ENCODE data around the gene PLCXD1. TPM values are rescaled to one million over a fixed set of nuclear protein-coding genes. Genes with fewer than 3 reads are reported as not detected.
A peak's percentile ranks its signal among the peaks of the same experiment; 100 is the strongest.
"Not testable (repeated sequence)": the region's sequence is repeated elsewhere in the genome, so short reads cannot be mapped to it uniquely, and the experiment has no call there.

The PLCXD1 gene
- total and polyA plus RNA-seq, 5 donors from 2014 or later = 2.9 to 13.3 (median 4.6) TPM

GRCh38 chrX:258291-259040 lies 22.7 kb upstream of the PLCXD1 start:
- Histone ChIP-seq H3K9me3 (ENCODE audit: control insufficient read depth in 2 of 2, low read length in 2 of 2) (no peaks in the 10 kb centered on the region), H3K27ac (ENCODE audit: insufficient read depth, low read length, poor library complexity, severe bottlenecking) (no peak overlapping the region), H3K36me3 (ENCODE audit: control insufficient read depth, insufficient read depth, low read length) (no peaks in the 10 kb centered on the region), H3K4me3 (ENCODE audit: low read depth, low read length) (no peak overlapping the region), H3K27me3 (ENCODE audit: control insufficient read depth, insufficient read depth, low read length) (no peaks in the 10 kb centered on the region), H3K4me1 (ENCODE audit: control insufficient read depth, insufficient read depth, low read length, poor library complexity, severe bottlenecking) (no peaks in the 10 kb centered on the region)
- Mint-ChIP-seq H3K4me3 (no peak overlapping the region), H3K27ac (no peak overlapping the region), H3K36me3 (no peaks in the 10 kb centered on the region), H3K27me3 (no peaks in the 10 kb centered on the region), H3K4me1 (peaks cover 0 to 5% (median under 1%) of the 10 kb centered on the region in 4 donors), H3K9me3 (no peaks in the 10 kb centered on the region)
- no peak for DNase-seq
- ATAC-seq (ENCODE audit: low read depth in 2 of 2) = no peak

- Mint-ChIP-seq H3K9me3 (no peaks in the 10 kb centered on the region), H3K36me3 (no peaks in the 10 kb centered on the region), H3K4me1 (peaks cover 0 to 5% (median 0%) of the 10 kb centered on the region in 4 donors), H3K4me3 (peak overlapping the region in 1 of 4 donors; percentile 46), H3K27me3 (no peaks in the 10 kb centered on the region), H3K27ac (peak overlapping the region in 2 of 3 donors; percentile 64 to 78)
- Histone ChIP-seq H3K27ac (ENCODE audit: insufficient read depth, low read length, poor library complexity, severe bottlenecking) (no peak overlapping the region), H3K36me3 (ENCODE audit: control insufficient read depth, insufficient read depth, low read length) (no peaks in the 10 kb centered on the region), H3K4me1 (ENCODE audit: control insufficient read depth, insufficient read depth, low read length, poor library complexity, severe bottlenecking) (no peaks in the 10 kb centered on the region), H3K4me3 (ENCODE audit: low read depth, low read length) (no peak overlapping the region), H3K27me3 (ENCODE audit: control insufficient read depth, insufficient read depth, low read length) (no peaks in the 10 kb centered on the region), H3K9me3 (ENCODE audit: control insufficient read depth in 2 of 2, low read length in 2 of 2) (no peaks in the 10 kb centered on the region)
- DNase-seq (peak in 1 of 3 donors; percentile 58), ATAC-seq (ENCODE audit: low read depth in 2 of 2) (peak in 1 of 2 donors; percentile 59)
Measured at GRCh38 chrX:259692-260355, 21.4 kb upstream of the PLCXD1 start.

GRCh38 chrX:261167-261918 lies 19.8 kb upstream of the PLCXD1 start:
- Histone ChIP-seq H3K4me3 (ENCODE audit: low read depth, low read length) (no peak overlapping the region), H3K36me3 (ENCODE audit: control insufficient read depth, insufficient read depth, low read length) (no peaks in the 10 kb centered on the region), H3K27ac (ENCODE audit: insufficient read depth, low read length, poor library complexity, severe bottlenecking) (no peak overlapping the region), H3K9me3 (ENCODE audit: control insufficient read depth in 2 of 2, low read length in 2 of 2) (no peaks in the 10 kb centered on the region), H3K27me3 (ENCODE audit: control insufficient read depth, insufficient read depth, low read length) (no peaks in the 10 kb centered on the region), H3K4me1 (ENCODE audit: control insufficient read depth, insufficient read depth, low read length, poor library complexity, severe bottlenecking) (no peaks in the 10 kb centered on the region)
- Mint-ChIP-seq H3K4me1 (peaks cover 0 to 5% (median 0%) of the 10 kb centered on the region in 4 donors), H3K9me3 (no peaks in the 10 kb centered on the region), H3K4me3 (no peak overlapping the region), H3K36me3 (no peaks in the 10 kb centered on the region), H3K27ac (no peak overlapping the region), H3K27me3 (no peaks in the 10 kb centered on the region)
- DNase-seq (no peak), ATAC-seq (ENCODE audit: low read depth in 2 of 2) (no peak)

- no peak overlapping the region for H3K27ac Mint-ChIP-seq
- H3K27ac ChIP-seq (ENCODE audit: insufficient read depth, low read length, poor library complexity, severe bottlenecking) = no peak overlapping the region
- H3K36me3 Mint-ChIP-seq = no peaks in the 10 kb centered on the region
- DNase-seq (no peak), ATAC-seq (ENCODE audit: low read depth in 2 of 2) (no peak)
- no peaks in the 10 kb centered on the region for H3K9me3 Mint-ChIP-seq
- no peaks in the 10 kb centered on the region for H3K4me1 ChIP-seq (ENCODE audit: control insufficient read depth, insufficient read depth, low read length, poor library complexity, severe bottlenecking)
- peaks cover 0 to 5% (median 0%) of the 10 kb centered on the region in 4 donors for H3K4me1 Mint-ChIP-seq
- no peaks in the 10 kb centered on the region for H3K36me3 ChIP-seq (ENCODE audit: control insufficient read depth, insufficient read depth, low read length)
- no peaks in the 10 kb centered on the region for H3K27me3 ChIP-seq (ENCODE audit: control insufficient read depth, insufficient read depth, low read length)
- no peaks in the 10 kb centered on the region for H3K9me3 ChIP-seq (ENCODE audit: control insufficient read depth in 2 of 2, low read length in 2 of 2)
- no peak overlapping the region for H3K4me3 Mint-ChIP-seq
- no peak overlapping the region for H3K4me3 ChIP-seq (ENCODE audit: low read depth, low read length)
- no peaks in the 10 kb centered on the region for H3K27me3 Mint-ChIP-seq
Measured at GRCh38 chrX:261919-262352, 19.2 kb upstream of the PLCXD1 start.

GRCh38 chrX:262381-262909 lies 18.7 kb upstream of the PLCXD1 start:
- H3K27ac Mint-ChIP-seq = no peak overlapping the region
- Histone ChIP-seq H3K27me3 (ENCODE audit: control insufficient read depth, insufficient read depth, low read length) (no peaks in the 10 kb centered on the region), H3K4me3 (ENCODE audit: low read depth, low read length) (no peak overlapping the region), H3K27ac (ENCODE audit: insufficient read depth, low read length, poor library complexity, severe bottlenecking) (no peak overlapping the region), H3K36me3 (ENCODE audit: control insufficient read depth, insufficient read depth, low read length) (no peaks in the 10 kb centered on the region), H3K4me1 (ENCODE audit: control insufficient read depth, insufficient read depth, low read length, poor library complexity, severe bottlenecking) (no peaks in the 10 kb centered on the region), H3K9me3 (ENCODE audit: control insufficient read depth in 2 of 2, low read length in 2 of 2) (no peaks in the 10 kb centered on the region)
- peaks cover 0 to 5% (median 0%) of the 10 kb centered on the region in 4 donors for H3K4me1 Mint-ChIP-seq
- H3K9me3 Mint-ChIP-seq = no peaks in the 10 kb centered on the region
- no peaks in the 10 kb centered on the region for H3K27me3 Mint-ChIP-seq
- no peak for ATAC-seq (ENCODE audit: low read depth in 2 of 2)
- no peaks in the 10 kb centered on the region for H3K36me3 Mint-ChIP-seq
- DNase-seq = no peak
- no peak overlapping the region for H3K4me3 Mint-ChIP-seq

- H3K4me1 Mint-ChIP-seq; H3K4me3 ChIP-seq (ENCODE audit: low read depth, low read length); H3K27ac ChIP-seq (ENCODE audit: insufficient read depth, low read length, poor library complexity, severe bottlenecking); H3K9me3 Mint-ChIP-seq; H3K27me3 Mint-ChIP-seq; H3K27me3 ChIP-seq (ENCODE audit: control insufficient read depth, insufficient read depth, low read length); H3K27ac Mint-ChIP-seq; DNase-seq; H3K36me3 Mint-ChIP-seq; H3K4me1 ChIP-seq (ENCODE audit: control insufficient read depth, insufficient read depth, low read length, poor library complexity, severe bottlenecking); ATAC-seq (ENCODE audit: low read depth in 2 of 2); H3K4me3 Mint-ChIP-seq; H3K36me3 ChIP-seq (ENCODE audit: control insufficient read depth, insufficient read depth, low read length); H3K9me3 ChIP-seq (ENCODE audit: control insufficient read depth in 2 of 2, low read length in 2 of 2): not testable (repeated sequence)
Measured at GRCh38 chrX:264006-264405, 17.2 kb upstream of the PLCXD1 start.

- ATAC-seq (ENCODE audit: low read depth in 2 of 2) (no peak), DNase-seq (no peak)
- H3K4me3 ChIP-seq (ENCODE audit: low read depth, low read length) = no peak overlapping the region
- H3K4me1 Mint-ChIP-seq = peaks cover 0 to 4% (median 0%) of the 10 kb centered on the region in 4 donors
- no peaks in the 10 kb centered on the region for H3K27me3 Mint-ChIP-seq
- H3K36me3 Mint-ChIP-seq = no peaks in the 10 kb centered on the region
- no peaks in the 10 kb centered on the region for H3K36me3 ChIP-seq (ENCODE audit: control insufficient read depth, insufficient read depth, low read length)
- no peaks in the 10 kb centered on the region for H3K9me3 ChIP-seq (ENCODE audit: control insufficient read depth in 2 of 2, low read length in 2 of 2)
- no peaks in the 10 kb centered on the region for H3K9me3 Mint-ChIP-seq
- H3K4me3 Mint-ChIP-seq = no peak overlapping the region
- no peaks in the 10 kb centered on the region for H3K27me3 ChIP-seq (ENCODE audit: control insufficient read depth, insufficient read depth, low read length)
- peak overlapping the region in 1 of 3 donors; percentile 32 for H3K27ac Mint-ChIP-seq
- H3K27ac ChIP-seq (ENCODE audit: insufficient read depth, low read length, poor library complexity, severe bottlenecking) = no peak overlapping the region
- H3K4me1 ChIP-seq (ENCODE audit: control insufficient read depth, insufficient read depth, low read length, poor library complexity, severe bottlenecking) = no peaks in the 10 kb centered on the region
Measured at GRCh38 chrX:264634-265455, 16.3 kb upstream of the PLCXD1 start.
